Measurements from ENCODE around the gene PCDHGA8.

Gene PCDHGA8

DNA sequence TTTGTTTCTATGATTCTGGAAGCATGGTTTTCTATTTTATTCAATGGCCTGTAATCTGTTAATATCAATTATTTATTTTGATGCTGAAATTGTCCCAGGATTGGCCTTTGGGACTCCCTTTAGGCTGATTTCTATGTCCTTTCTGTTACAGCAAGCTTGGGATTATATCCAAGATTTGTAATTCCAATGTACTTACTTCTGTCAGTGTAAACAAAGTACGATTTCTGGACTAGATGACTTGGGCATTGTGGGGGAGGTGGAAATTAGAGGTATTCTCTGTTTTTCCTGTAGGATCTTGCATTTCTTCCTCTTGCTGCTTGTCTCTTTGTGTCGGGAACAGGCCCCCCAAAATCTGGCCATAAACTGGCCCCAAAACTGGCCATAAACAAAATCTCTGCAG is 41.6 kb downstream of the PCDHGA8 start:
- H3K4me3 ChIP-seq (ENCODE audit: insufficient read depth, low read depth, low read length), result no peak overlapping the region

GRCh38 chr5:141437221-141437620 is 44.8 kb downstream of the PCDHGA8 start:
- H3K9me3 ChIP-seq (ENCODE audit: control insufficient read depth, low read length), result peaks cover 4% of the 10 kb centered on the region
- no peak overlapping the region for H3K4me3 ChIP-seq (ENCODE audit: insufficient read depth, low read depth, low read length)
- peaks cover 5% of the 10 kb centered on the region for H3K36me3 ChIP-seq (ENCODE audit: control insufficient read depth, insufficient read depth, low read length)
- H3K27me3 ChIP-seq (ENCODE audit: control insufficient read depth, insufficient read depth, low read length, poor library complexity, severe bottlenecking), result no peaks in the 10 kb centered on the region
- 85 to 100% methylated on average over 1 to 2 of the region's 2 CpGs for WGBS, 2 experiments
- no peak overlapping the region for H3K27ac ChIP-seq (ENCODE audit: insufficient read depth, low read depth, low read length, poor library complexity, severe bottlenecking)
- no peaks in the 10 kb centered on the region for H3K4me1 ChIP-seq (ENCODE audit: control insufficient read depth, insufficient read depth, low read length)

More for the DNA sequence above, 41.6 kb downstream of the PCDHGA8 start:
- Histone ChIP-seq H3K27me3 (ENCODE audit: control insufficient read depth, insufficient read depth, low read length, poor library complexity, severe bottlenecking) (no peaks in the 10 kb centered on the region), H3K36me3 (ENCODE audit: control insufficient read depth, insufficient read depth, low read length) (peaks cover 21% of the 10 kb centered on the region), H3K27ac (ENCODE audit: insufficient read depth, low read depth, low read length, poor library complexity, severe bottlenecking) (no peak overlapping the region), H3K9me3 (ENCODE audit: control insufficient read depth, low read length) (peaks cover 15% of the 10 kb centered on the region), H3K4me1 (ENCODE audit: control insufficient read depth, insufficient read depth, low read length) (no peaks in the 10 kb centered on the region)
- WGBS, 2 experiments, result 92 to 95% methylated on average over 2 of the region's 2 CpGs

DNA sequence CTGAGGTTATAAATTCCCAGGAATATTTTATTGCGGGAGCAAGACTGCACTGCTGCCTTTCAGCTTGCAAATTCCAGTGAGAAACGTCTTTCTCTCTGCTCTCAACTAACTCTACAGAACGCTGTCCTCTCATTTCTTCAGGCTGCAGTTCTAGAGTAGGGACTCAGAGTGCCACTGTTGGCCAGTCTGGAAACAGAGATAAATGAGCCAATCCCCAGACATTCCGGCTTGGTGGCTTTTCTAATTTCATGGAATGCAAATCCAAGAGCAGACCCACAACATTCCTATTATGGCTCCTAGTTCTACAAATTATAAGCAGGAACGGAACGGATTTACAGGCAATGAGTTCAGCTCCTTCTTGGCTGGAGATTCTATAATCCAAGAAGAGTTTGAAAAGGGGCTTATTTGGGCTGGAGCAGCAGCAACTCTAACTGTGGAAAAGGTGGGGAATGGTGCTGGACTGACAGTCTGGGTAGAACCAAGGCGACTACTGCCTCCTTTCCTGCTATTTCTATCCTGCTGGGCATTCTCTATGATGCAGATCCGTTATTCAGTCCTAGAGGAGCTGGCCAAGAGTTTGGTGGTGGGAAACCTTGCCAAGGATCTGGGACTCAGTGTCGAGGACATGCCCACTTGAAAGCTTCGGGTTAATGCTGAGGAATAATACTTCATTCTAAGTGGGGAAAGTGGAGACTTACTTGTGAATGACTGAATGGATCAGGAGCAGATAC is 47.1 kb downstream of the PCDHGA8 start:
- peaks cover 4% of the 10 kb centered on the region for H3K36me3 ChIP-seq (ENCODE audit: control insufficient read depth, insufficient read depth, low read length)
- WGBS, 2 experiments, result 87 to 90% methylated on average over 10 of the region's 10 CpGs
- no peak overlapping the region for H3K27ac ChIP-seq (ENCODE audit: insufficient read depth, low read depth, low read length, poor library complexity, severe bottlenecking)
- no peaks in the 10 kb centered on the region for H3K27me3 ChIP-seq (ENCODE audit: control insufficient read depth, insufficient read depth, low read length, poor library complexity, severe bottlenecking)
- peaks cover 2% of the 10 kb centered on the region for H3K9me3 ChIP-seq (ENCODE audit: control insufficient read depth, low read length)
- H3K4me3 ChIP-seq (ENCODE audit: insufficient read depth, low read depth, low read length), result no peak overlapping the region
- no peaks in the 10 kb centered on the region for H3K4me1 ChIP-seq (ENCODE audit: control insufficient read depth, insufficient read depth, low read length)

DNA sequence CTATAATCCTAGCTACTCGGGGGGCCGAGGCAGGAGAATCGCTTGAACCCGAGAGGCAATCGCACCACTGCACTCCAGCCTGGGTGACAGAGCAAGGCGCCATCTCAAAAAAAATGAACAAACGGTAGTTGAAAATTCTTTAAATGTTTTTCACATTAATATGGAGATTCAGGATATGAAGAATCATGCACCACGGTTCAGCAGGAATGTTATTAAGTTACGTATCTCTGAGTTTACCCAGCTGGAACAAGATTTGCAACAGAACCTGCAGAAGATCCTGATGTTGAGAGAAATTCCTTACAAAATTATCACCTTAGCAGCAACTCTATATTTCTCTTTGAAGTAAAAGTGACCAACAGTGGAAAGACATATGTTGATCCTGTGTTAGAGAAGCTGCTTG is 47.9 kb downstream of the PCDHGA8 start:
- Histone ChIP-seq H3K27me3 (ENCODE audit: control insufficient read depth, insufficient read depth, low read length, poor library complexity, severe bottlenecking) (no peaks in the 10 kb centered on the region), H3K27ac (ENCODE audit: insufficient read depth, low read depth, low read length, poor library complexity, severe bottlenecking) (no peak overlapping the region), H3K36me3 (ENCODE audit: control insufficient read depth, insufficient read depth, low read length) (peaks cover 4% of the 10 kb centered on the region), H3K4me3 (ENCODE audit: insufficient read depth, low read depth, low read length) (no peak overlapping the region), H3K4me1 (ENCODE audit: control insufficient read depth, insufficient read depth, low read length) (no peaks in the 10 kb centered on the region), H3K9me3 (ENCODE audit: control insufficient read depth, low read length) (peaks cover under 1% of the 10 kb centered on the region)
- WGBS, 2 experiments, result 93% methylated on average over 9 of the region's 9 CpGs

- no peak overlapping the region for H3K4me3 ChIP-seq (ENCODE audit: insufficient read depth, low read depth, low read length)
- no peak overlapping the region for H3K27ac ChIP-seq (ENCODE audit: insufficient read depth, low read depth, low read length, poor library complexity, severe bottlenecking)
- no peaks in the 10 kb centered on the region for H3K27me3 ChIP-seq (ENCODE audit: control insufficient read depth, insufficient read depth, low read length, poor library complexity, severe bottlenecking)
- WGBS, 2 experiments, result 96 to 97% methylated on average over 50 of the region's 50 CpGs
- no peaks in the 10 kb centered on the region for H3K9me3 ChIP-seq (ENCODE audit: control insufficient read depth, low read length)
- H3K36me3 ChIP-seq (ENCODE audit: control insufficient read depth, insufficient read depth, low read length), result peaks cover 4% of the 10 kb centered on the region
- no peaks in the 10 kb centered on the region for H3K4me1 ChIP-seq (ENCODE audit: control insufficient read depth, insufficient read depth, low read length)
Measured at GRCh38 chr5:141441571-141442170, 49.2 kb downstream of the PCDHGA8 start.

All from ectodermal cell (in vitro differentiated cells).